Measurements from ENCODE around the gene QKI.
A peak's percentile ranks its signal among the peaks of the same experiment; 100 is the strongest.

The QKI gene

DNA sequence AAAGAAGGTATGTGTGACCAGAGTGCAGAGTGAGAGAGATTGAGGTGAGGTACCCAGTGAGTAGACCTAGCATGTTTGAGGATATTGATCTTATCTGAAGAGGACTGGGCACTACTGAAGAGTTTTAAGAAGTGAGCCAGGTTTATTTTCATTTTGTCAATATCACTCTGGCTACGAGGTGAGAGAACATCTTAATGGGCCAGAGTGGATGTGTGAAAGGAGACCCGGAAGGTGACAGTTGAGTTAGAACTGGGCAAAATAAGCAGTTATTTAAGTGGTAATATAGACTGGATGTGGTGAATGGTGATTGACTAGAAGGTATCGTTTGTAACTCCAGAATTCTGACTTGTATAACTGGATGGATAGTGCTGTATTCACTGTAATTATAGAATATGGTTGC lies 134.1 kb downstream of the QKI start:
- TF ChIP-seq, protein P1, sequence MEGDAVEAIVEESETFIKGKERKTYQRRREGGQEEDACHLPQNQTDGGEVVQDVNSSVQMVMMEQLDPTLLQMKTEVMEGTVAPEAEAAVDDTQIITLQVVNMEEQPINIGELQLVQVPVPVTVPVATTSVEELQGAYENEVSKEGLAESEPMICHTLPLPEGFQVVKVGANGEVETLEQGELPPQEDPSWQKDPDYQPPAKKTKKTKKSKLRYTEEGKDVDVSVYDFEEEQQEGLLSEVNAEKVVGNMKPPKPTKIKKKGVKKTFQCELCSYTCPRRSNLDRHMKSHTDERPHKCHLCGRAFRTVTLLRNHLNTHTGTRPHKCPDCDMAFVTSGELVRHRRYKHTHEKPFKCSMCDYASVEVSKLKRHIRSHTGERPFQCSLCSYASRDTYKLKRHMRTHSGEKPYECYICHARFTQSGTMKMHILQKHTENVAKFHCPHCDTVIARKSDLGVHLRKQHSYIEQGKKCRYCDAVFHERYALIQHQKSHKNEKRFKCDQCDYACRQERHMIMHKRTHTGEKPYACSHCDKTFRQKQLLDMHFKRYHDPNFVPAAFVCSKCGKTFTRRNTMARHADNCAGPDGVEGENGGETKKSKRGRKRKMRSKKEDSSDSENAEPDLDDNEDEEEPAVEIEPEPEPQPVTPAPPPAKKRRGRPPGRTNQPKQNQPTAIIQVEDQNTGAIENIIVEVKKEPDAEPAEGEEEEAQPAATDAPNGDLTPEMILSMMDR (conservative IDR thresholded peaks at IDR 0.05; ENCODE audit: low read depth, low read length) = no peak
- Histone ChIP-seq H3K4me2 (no peak overlapping the region), H3K4me3 (IDR thresholded peaks at IDR 0.05; ENCODE audit: insufficient read depth, low read depth, low read length) (no peak overlapping the region), H3K4me1 (ENCODE audit: low read depth, poor library complexity, severe bottlenecking) (peaks cover 6% of the 10 kb centered on the region), H3K9ac (no peak overlapping the region), H4K20me1 (ENCODE audit: insufficient read depth) (no peaks in the 10 kb centered on the region), H2AFZ (ENCODE audit: low read depth) (no peak overlapping the region), H3K79me2 (ENCODE audit: insufficient read depth, low read depth) (peaks cover 9% of the 10 kb centered on the region; the same call in 1 of the 2 replicates), H3K36me3 (ENCODE audit: insufficient read depth) (no peaks in the 10 kb centered on the region), H3K27ac (no peak overlapping the region), H3K27me3 (ENCODE audit: insufficient read depth, low read depth) (no peaks in the 10 kb centered on the region)

DNA sequence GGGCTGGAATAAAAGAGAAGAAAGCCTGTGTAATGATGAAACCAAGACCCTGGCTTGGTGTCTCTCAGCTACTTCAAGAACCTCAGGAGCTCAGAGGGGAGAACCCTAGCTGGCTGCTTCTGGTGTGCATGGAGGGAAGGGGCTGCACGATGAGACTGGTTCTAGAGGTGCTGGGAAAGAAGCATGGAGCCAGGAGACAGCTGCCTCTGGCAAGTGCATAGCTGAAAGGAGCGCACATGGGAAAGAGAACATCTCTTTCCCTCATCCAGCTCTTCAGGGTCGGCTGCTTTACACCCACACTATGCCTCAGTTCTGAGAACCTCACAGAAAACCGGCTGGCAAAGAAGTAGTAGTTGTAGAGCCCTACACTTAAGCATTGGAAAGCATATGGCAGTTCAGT lies 139.5 kb downstream of the QKI start:
- Histone ChIP-seq H3K4me2 (no peak overlapping the region), H3K36me3 (ENCODE audit: insufficient read depth) (no peaks in the 10 kb centered on the region), H3K9ac (no peak overlapping the region), H3K27me3 (ENCODE audit: insufficient read depth, low read depth) (no peaks in the 10 kb centered on the region), H3K4me3 (IDR thresholded peaks at IDR 0.05; ENCODE audit: insufficient read depth, low read depth, low read length) (no peak overlapping the region), H3K27ac (no peak overlapping the region), H3K79me2 (ENCODE audit: insufficient read depth, low read depth) (peaks cover 16% of the 10 kb centered on the region; the same call in 1 of the 2 replicates), H3K4me1 (ENCODE audit: low read depth, poor library complexity, severe bottlenecking) (peaks cover 6% of the 10 kb centered on the region), H4K20me1 (ENCODE audit: insufficient read depth) (no peaks in the 10 kb centered on the region), H2AFZ (ENCODE audit: low read depth) (no peak overlapping the region)
- TF ChIP-seq, protein P1 (conservative IDR thresholded peaks at IDR 0.05; ENCODE audit: low read depth, low read length) = no peak

DNA sequence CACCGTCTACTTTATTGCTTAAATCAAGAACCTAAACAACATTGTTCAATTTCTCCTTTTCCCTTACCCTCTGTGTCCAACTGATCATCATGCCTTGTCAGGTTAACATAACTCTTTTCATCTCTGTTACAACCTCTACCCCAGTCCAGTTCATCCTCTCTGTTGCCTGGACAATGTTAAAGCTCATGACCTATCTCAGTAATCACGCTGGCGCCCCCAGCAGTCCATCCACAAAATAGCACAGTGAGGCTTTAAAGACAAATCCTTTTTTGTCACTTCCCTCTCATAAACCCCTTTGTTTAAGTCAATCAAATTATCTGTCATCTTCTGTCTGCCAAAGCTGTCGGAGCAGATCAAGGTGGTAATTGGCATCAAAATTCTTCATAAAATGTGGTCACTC lies 140.1 kb downstream of the QKI start:
- H3K4me1 ChIP-seq (ENCODE audit: low read depth, poor library complexity, severe bottlenecking) = peaks cover 6% of the 10 kb centered on the region
- H4K20me1 ChIP-seq (ENCODE audit: insufficient read depth) = no peaks in the 10 kb centered on the region
- no peak overlapping the region for H3K27ac ChIP-seq
- peaks cover 12% of the 10 kb centered on the region; the same call in 1 of the 2 replicates for H3K79me2 ChIP-seq (ENCODE audit: insufficient read depth, low read depth)
- H3K27me3 ChIP-seq (ENCODE audit: insufficient read depth, low read depth) = no peaks in the 10 kb centered on the region
- no peak overlapping the region for H3K4me3 ChIP-seq (IDR thresholded peaks at IDR 0.05; ENCODE audit: insufficient read depth, low read depth, low read length)
- H2AFZ ChIP-seq (ENCODE audit: low read depth) = no peak overlapping the region
- TF ChIP-seq, protein P1 (conservative IDR thresholded peaks at IDR 0.05; ENCODE audit: low read depth, low read length) = peak; percentile 77
- H3K36me3 ChIP-seq (ENCODE audit: insufficient read depth) = no peaks in the 10 kb centered on the region
- H3K4me2 ChIP-seq = no peak overlapping the region
- no peak overlapping the region for H3K9ac ChIP-seq

DNA sequence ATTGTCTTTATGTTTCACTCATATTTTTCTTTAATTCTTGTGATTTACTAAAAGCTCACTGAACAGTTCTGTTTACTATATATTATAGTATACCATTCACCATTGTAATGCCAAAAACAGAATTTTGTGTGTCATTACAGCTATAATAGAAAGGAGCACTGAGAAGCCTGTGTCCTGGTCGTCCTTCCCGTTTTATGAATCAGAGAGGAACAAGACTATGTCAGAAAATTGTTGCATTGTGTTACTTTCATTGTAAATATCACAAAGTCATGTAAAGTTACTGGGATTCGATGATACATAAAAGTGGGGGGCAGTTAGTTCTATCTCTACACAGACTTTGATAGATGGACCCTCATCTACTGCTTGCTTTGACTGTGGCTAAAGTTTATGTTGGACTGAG lies 145.1 kb downstream of the QKI start:
- TF ChIP-seq, protein P1 (conservative IDR thresholded peaks at IDR 0.05; ENCODE audit: low read depth, low read length) = no peak
- Histone ChIP-seq H2AFZ (ENCODE audit: low read depth) (no peak overlapping the region), H3K4me1 (ENCODE audit: low read depth, poor library complexity, severe bottlenecking) (no peaks in the 10 kb centered on the region), H3K4me2 (no peak overlapping the region), H3K4me3 (IDR thresholded peaks at IDR 0.05; ENCODE audit: insufficient read depth, low read depth, low read length) (no peak overlapping the region), H3K36me3 (ENCODE audit: insufficient read depth) (no peaks in the 10 kb centered on the region), H3K9ac (no peak overlapping the region), H3K27me3 (ENCODE audit: insufficient read depth, low read depth) (no peaks in the 10 kb centered on the region), H3K27ac (no peak overlapping the region), H3K79me2 (ENCODE audit: insufficient read depth, low read depth) (peaks cover 7% of the 10 kb centered on the region; the same call in 1 of the 2 replicates), H4K20me1 (ENCODE audit: insufficient read depth) (no peaks in the 10 kb centered on the region)
